GM12865 (cell line): ENCODE data around the gene OR2T5.
"Not testable (repeated sequence)": the region's sequence is repeated elsewhere in the genome, so short reads cannot be mapped to it uniquely, and the experiment has no call there.

Experiments used
- DNase-seq: peaks from one replicate; pipeline ENCODE4 v3.0.0; 2010; ENCODE audit warnings: low read depth
- H3K4me3 ChIP-seq: 2 replicates; pipeline ENCODE4 v1.5.1; 2011; ENCODE audit warnings: mild to moderate bottlenecking, low read depth, low read length, control low read depth
- TF ChIP-seq, protein P1 (sequence below): IDR thresholded peaks from 2 replicates; pipeline ENCODE4 v1.5.1; 2011; ENCODE audit warnings: low read length, control low read depth, low read depth, inconsistent platforms; ENCODE audit not compliant: insufficient read depth; ENCODE audit errors: missing control alignments

Gene OR2T5, protein sequence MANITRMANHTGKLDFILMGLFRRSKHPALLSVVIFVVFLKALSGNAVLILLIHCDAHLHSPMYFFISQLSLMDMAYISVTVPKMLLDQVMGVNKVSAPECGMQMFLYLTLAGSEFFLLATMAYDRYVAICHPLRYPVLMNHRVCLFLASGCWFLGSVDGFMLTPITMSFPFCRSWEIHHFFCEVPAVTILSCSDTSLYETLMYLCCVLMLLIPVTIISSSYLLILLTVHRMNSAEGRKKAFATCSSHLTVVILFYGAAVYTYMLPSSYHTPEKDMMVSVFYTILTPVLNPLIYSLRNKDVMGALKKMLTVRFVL

DNA sequence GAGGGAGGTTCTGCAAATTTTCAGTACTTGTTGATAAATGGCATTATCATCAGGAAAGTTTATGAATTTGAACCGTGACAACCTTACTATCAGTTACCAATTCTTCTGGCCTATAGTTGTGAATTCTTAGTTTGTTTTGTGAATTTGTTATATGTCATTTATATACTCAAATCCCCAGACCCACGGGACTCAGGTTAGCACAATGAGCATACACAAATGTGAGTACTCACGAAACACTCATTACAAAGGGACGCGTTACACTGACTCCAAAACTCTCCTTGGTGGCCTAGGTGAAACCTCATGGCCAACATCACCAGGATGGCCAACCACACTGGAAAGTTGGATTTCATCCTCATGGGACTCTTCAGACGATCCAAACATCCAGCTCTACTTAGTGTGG, at the start of gene OR2T5:
OR2T5 (plus strand) TSS at position 301 of the 400 bp plus-strand sequence; CDS start at position 301, 0 bp downstream.
- not testable (repeated sequence) for DNase-seq, H3K4me3 ChIP-seq

DNA sequence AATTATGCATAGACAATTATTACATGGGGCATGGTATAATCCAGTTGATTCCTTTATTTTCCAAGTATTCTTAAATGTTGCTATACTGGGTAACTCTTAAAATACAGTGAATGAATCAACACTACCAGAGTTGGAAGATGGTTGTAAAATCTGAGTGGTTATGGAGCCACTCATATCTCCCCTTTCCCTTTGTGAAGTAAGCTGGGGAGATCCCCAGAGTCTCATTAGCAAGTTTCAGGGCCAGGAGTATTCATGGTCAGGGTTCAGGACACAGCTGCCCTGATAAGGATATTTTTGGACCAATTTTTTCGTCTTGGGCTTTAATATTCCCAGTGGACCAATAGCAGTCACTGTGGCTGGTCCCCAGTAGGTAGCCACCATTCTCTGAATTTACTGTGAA, 49.7 kb upstream of the OR2T5 start:
- DNase-seq = not testable (repeated sequence)

DNA sequence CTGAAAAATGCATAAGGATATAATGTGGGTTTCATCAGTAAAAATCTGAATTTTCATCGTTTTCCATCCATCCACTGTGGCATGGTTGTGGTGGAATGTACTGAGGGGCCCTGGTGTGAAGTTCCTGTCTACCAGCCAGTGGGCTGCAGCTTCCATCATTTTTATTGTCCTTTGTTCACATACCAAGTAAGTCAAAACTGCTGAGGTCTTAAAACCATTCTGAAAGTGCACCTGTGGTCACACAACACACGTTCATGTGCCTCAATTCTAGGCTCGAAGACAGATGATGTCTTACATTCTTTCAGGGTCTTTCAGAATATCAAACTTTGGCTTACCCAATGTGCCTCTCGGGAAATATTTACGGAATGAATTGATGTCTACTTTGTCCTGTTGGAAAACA, 49.1 kb upstream of the OR2T5 start:
- H3K4me3 ChIP-seq, DNase-seq: not testable (repeated sequence)

More for the DNA sequence above, 49.7 kb upstream of the OR2T5 start:
- not testable (repeated sequence) for H3K4me3 ChIP-seq

DNA sequence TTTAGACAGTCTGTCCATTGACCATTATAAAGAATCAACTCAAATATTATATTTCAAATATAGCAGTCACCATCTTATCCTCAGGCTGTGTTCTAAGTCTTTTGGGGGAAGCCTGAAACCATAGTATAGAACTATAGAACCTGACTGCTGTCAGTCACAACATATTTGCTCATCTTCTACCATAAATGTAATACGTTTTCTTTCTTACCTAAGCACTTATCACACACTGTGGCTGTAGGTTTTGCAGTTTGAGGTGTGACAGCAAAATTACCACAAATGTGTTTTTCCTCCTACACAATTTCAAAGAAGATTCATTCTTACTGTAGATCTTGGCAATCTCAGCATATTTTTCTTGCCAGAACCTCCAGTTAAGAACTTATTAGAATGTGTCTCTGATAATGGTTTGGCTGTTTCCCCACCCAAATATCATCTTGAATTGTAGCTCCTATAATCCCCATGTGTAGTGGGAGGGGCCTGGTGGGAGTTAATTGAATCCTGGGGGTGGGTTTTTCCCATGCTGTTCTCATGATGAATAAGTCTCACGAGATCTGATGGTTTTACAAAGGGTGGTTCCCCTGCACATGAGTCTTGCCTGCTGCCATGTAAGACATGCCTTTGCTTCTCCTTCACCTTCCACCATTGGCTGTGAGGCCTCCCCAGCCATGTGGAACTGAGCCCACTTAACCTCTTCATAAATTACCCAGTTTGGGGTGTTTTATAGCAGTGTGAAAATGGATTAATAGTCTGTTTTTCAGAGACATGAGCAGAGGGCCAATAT, 45.7 kb upstream of the OR2T5 start:
- H3K4me3 ChIP-seq, DNase-seq: not testable (repeated sequence)

DNA sequence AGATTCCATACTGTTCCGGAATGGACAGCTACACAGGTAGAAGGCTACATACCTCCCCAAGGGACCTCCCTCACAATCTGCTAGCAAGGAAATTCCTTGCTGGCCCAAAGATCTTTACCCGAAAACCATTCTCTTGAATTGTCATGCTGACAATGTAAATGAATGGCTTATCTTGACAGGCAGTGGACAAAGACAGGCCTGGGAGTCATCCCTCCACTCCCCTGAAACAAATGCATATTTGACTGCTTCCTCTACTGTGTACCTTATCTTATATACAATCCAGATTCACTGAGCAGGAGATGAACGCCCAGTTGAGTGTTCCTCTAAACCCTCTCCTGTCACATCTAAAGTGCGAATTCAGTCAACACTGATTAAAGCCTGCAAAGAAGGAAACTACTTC, 43.8 kb upstream of the OR2T5 start:
- not testable (repeated sequence) for H3K4me3 ChIP-seq, DNase-seq

DNA sequence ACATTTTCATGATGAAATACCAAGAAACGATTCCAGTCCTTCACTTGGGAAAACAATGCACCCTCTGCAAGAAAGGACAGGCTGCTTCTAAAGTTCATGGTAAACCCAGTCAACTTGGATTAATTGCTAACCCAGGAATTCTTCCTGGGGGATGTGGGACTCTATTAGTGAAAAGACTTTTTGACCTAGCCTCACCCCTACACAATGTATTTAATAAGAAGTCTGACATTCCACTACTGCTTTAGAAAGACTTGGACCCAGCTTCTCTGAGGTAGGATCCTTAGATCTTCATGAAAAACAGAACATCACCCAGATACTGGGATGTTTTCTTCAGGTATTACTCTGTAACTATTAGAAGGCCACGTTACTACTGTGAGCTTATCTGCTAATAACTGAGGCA, 43.0 kb upstream of the OR2T5 start, which contains the start of gene OR2T2:
OR2T2 (plus strand) TSS at position 239 of the 400 bp plus-strand sequence. CDS start 7,161 bp downstream, outside the sequence.
- not testable (repeated sequence) for H3K4me3 ChIP-seq, DNase-seq

DNA sequence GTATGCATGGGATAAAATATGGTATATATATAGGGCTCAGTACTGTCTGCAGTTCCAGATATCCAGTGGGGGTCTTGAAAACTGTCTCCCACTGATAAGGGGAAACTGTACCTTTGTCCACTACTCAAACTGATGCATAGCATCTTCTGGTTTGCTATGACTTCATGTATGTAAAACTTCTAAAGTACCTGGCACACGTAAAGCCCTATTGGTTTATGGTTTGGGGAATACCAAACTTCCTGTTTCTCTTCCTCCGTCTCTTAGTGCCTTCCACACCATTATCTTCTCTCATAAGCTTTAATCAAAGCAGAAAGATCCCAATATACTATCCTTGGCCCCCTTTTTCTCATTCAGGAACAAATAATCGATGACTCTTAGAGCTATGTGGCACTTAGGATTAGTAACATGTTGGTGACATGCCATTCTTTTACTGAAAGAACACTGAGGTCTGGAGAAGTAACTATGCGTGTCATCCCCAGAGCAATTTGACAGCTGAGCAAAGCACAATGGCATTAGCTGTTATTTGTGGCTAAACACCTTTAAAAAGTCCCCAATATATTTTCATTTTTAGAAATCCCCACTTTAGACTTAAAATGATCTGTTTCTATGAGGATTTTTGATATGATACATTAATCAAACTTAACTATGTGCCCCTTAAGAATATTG, 39.8 kb upstream of the OR2T5 start:
- DNase-seq, H3K4me3 ChIP-seq: not testable (repeated sequence)

DNA sequence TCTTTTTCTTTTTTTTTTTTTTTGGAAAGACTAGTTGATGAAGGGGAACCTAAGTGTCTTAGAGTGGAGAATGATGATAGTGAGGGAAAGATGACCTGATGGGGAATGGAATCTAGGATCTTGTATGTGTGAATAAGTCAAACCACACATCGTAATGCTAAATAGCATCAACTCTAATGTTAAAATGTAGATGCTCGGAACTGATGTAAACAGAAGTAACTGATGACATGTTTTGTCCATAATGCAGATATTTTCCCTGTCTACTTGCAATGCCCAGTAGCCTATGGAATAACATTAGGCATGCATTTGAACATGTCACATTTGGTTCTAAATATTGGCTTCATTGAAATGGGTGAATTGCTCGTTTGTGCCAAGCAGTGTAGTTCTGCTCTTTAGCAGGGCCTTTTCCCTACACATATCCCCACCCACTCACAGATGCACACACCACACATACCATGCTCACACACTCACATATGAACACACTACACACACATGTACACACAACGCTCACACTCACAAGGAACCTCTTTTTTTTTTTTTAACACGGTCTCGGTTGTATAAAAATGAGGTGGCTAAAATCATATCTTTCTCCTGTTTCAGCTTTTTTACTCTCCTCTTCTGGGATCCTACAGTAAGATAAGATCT, 38.4 kb upstream of the OR2T5 start:
- H3K4me3 ChIP-seq = peak overlapping the region; percentile 39
- DNase-seq = not testable (repeated sequence)

DNA sequence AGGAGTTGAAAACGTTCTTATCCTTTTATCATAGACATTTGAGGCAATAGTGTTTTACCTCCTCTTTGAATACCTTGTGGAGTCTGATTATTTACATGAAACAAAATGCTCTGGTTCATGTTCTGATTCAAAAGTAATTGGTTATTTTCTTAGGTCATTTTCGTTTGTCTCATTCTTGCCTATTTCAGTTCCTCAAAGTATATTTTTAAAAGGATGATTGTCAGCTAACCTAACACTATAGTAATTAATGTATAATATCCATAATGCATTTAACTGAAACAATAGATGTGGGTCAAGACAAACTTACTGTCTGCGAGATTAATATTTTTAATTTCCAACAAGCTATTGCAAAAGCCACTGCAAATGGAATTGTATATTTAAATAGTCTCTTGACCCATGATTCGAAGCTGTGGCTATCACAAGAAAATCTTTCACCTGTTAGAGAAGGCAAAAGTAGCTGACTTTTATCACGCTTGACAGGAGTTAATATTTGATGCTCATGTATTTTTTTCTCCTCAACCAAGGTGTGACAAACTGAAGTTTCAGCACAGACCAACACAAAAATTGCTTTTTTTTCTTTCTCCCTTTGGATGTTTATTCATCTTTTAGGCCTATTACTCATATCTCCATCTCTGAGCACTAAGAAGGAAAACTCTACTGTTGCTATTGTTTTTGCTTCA, 37.8 kb upstream of the OR2T5 start:
- DNase-seq = not testable (repeated sequence)
- peak overlapping the region; percentile 38 for H3K4me3 ChIP-seq

DNA sequence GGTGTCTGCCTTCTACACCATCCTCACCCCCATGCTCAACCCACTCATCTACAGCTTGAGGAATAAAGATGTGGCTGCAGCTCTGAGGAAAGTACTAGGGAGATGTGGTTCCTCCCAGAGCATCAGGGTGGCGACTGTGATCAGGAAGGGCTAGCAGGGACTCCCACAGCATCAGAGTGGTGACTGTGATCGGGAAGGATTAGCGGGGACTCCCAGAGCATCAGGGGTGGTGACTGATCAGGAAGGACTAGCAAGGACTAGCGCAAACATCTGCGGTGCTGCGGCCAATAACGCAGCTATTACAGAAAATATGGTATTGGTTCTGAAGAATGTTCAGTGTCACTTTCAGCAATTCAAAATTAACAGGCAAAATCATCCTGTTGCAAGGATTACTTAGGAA, 34.8 kb upstream of the OR2T5 start:
- H3K4me3 ChIP-seq, DNase-seq: not testable (repeated sequence)

DNA sequence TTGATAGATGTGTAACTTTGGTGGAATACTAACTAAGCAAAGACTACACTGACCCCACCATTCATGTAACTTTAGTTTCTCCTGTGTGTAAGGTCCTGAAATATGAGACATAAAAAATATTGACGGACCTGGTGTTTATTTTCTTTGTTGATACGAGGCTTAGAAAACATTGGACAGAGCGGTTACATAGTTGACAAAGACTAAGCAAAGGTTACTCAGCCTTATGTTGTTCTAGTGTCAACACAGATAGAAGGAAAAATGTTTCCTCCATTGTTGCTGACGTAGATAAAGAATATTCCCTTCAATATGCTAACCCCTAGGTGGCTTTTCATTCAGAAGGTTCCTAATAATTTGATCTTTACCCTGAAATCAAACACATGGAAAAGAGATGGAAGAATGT, 33.3 kb upstream of the OR2T5 start:
- H3K4me3 ChIP-seq, DNase-seq: not testable (repeated sequence)

DNA sequence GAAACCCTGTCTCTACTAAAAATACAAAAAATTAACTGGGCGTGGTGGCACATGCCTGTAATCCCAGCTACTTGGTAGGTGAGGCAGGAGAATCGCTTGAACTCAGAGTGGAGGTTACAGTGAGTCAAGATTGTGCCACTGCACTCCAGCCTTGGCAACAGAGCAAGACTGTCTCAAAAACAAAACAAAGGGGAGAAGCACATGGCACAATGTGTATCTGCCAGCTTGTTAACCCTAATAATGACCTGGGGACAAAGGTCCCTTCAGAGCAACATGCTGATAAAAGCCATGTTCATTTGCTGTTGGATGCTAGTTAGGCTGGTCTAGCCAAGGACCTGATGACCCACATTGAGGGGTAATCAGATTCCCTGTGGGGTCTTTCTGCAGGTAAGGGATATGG, 31.8 kb upstream of the OR2T5 start:
- DNase-seq, H3K4me3 ChIP-seq: not testable (repeated sequence)

DNA sequence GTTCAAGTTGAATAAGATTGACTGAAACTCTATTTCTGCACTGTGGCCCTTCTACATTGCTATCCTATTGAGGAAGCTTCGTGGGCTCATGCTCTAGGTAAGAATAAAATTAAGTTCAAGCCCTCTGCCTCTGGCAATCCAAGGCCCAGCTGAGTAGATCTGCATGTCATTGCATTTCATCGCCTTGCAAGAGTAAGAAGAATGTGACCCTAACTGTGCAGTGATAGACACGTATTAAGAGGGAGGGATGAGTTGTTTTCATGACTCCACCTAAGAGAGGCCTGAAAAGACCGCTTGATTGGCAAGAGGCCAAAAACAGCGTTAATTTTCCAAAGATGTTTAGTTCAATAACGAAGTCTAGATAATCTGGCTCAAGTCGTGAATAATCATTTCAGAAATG, 29.3 kb upstream of the OR2T5 start:
- not testable (repeated sequence) for H3K4me3 ChIP-seq, DNase-seq

DNA sequence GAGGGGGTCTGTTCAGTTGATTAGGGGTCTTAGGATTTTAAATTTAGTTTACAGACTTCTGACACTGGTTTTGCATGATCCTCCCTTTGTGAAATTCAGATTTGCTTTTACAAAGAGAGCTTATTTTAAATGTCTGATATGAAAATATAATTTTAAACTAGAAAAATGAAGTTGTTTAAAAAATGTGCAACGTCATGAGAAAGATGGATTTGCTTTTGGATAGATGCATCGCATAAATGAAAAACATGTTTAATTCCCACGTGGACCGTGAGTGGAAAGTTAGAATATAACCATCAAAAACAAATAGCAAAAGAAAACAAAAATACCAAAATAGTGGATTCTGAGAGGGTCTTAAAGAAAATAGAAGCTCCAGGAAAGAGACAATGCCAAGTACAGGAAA, 17.2 kb upstream of the OR2T5 start:
- DNase-seq = no peak
- TF ChIP-seq, protein P1, sequence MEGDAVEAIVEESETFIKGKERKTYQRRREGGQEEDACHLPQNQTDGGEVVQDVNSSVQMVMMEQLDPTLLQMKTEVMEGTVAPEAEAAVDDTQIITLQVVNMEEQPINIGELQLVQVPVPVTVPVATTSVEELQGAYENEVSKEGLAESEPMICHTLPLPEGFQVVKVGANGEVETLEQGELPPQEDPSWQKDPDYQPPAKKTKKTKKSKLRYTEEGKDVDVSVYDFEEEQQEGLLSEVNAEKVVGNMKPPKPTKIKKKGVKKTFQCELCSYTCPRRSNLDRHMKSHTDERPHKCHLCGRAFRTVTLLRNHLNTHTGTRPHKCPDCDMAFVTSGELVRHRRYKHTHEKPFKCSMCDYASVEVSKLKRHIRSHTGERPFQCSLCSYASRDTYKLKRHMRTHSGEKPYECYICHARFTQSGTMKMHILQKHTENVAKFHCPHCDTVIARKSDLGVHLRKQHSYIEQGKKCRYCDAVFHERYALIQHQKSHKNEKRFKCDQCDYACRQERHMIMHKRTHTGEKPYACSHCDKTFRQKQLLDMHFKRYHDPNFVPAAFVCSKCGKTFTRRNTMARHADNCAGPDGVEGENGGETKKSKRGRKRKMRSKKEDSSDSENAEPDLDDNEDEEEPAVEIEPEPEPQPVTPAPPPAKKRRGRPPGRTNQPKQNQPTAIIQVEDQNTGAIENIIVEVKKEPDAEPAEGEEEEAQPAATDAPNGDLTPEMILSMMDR = no peak
- H3K4me3 ChIP-seq = no peak overlapping the region

DNA sequence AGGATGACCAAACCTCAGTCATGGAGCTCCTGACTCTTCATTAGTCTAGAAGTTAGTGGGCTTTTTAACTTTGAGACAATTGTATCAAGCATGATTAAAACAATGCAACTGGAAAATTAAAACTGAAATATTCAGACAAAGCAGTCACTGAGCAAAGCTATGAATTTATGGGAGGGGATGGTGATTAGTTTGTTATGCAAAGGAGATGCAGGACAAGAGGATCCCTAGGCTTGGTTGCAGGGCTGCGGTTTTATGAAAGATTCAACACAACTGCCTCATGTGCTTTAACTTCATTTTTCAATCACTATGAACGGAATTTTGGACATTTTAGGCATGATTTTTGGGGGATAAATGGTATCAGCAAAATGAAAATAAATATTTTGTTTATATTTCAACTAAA, 16.3 kb upstream of the OR2T5 start:
- not testable (repeated sequence) for DNase-seq, H3K4me3 ChIP-seq

DNA sequence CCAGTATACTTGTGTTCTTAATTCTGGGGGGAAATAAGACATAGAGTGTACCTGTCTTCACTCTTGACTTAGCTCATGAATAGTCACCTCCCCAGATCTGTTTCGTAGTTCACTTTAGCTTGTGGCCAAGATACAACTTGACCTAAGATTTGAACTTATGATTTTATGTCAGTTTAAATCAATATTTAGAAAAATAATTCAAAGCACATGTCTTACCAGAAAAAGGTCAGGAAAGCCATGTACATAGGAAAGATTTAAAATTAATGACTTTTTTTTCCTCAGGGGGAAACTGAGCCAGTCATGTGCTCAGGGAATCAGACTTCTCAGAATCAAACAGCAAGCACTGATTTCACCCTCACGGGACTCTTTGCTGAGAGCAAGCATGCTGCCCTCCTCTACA, 15.3 kb upstream of the OR2T5 start, which contains the start of gene OR2T3:
OR2T3 (plus strand) TSS at position 301 of the 400 bp plus-strand sequence; CDS start at position 301, 0 bp downstream.
- not testable (repeated sequence) for H3K4me3 ChIP-seq, DNase-seq

DNA sequence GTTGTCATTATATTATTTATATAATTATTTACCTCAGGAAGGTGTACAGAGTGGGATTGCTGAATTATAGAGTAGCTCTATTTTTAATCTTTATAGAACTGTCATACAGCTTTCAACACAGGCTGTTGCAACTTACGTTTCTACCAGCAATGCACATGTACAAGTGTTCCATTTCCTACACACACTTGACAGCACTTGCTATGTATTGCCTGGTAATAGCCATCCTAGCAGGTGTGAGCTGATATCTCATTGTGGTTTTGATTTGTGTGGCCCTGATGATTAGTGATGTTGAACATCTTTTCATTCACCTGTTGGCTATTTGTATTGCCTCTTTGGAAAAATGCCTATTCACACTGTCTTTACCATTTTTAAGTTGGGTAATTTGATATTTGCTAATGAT, 12.7 kb upstream of the OR2T5 start:
- H3K4me3 ChIP-seq, DNase-seq: not testable (repeated sequence)
